Measurements from ENCODE around the gene CHDH. TPM values are rescaled to one million over a fixed set of nuclear protein-coding genes. Genes with fewer than 3 reads are reported as not detected.

Gene CHDH
- polyA plus RNA-seq, 2 donors: 0.46 to 0.53 TPM

- 89 to 91% methylated on average over 4 of the region's 4 CpGs for WGBS, 2 donors
- Histone ChIP-seq H3K27ac (ENCODE audit: low read depth in 2 of 2, low read length in 1 of 2) (no peak overlapping the region), H3K9me3 (ENCODE audit: control insufficient read depth in 2 of 2, insufficient read depth in 1 of 2, low read depth in 1 of 2, low read length in 1 of 2) (no peaks in the 10 kb centered on the region), H3K36me3 (ENCODE audit: control insufficient read depth in 2 of 2, insufficient read depth in 2 of 2, low read length in 1 of 2) (peaks cover 2 to 4% of the 10 kb centered on the region in 2 donors), H3K27me3 (ENCODE audit: control insufficient read depth in 1 of 2, insufficient read depth in 2 of 2, low read length in 2 of 2) (no peaks in the 10 kb centered on the region), H3K4me3 (ENCODE audit: low read depth in 1 of 2, low read length in 2 of 2) (no peak overlapping the region), H3K4me1 (ENCODE audit: control insufficient read depth in 2 of 2, insufficient read depth in 2 of 2, low read length in 1 of 2) (peaks cover 3 to 8% of the 10 kb centered on the region in 2 donors)
These were observed 36.8 kb upstream of the CHDH start for GRCh38 chr3:53883008-53883407.

- Histone ChIP-seq H3K27ac (ENCODE audit: low read depth in 2 of 2, low read length in 1 of 2) (peak within 1 kb of the TSS; percentile 68 to 79), H3K4me3 (ENCODE audit: low read depth in 1 of 2, low read length in 2 of 2) (peak within 1 kb of the TSS; percentile 92 to 95), H3K9me3 (ENCODE audit: control insufficient read depth in 2 of 2, insufficient read depth in 1 of 2, low read depth in 1 of 2, low read length in 1 of 2) (no peaks in the 10 kb centered on the region), H3K4me1 (ENCODE audit: control insufficient read depth in 2 of 2, insufficient read depth in 2 of 2, low read length in 1 of 2) (peaks cover 3 to 8% of the 10 kb centered on the region in 2 donors), H3K27me3 (ENCODE audit: control insufficient read depth in 1 of 2, insufficient read depth in 2 of 2, low read length in 2 of 2) (no peaks in the 10 kb centered on the region), H3K36me3 (ENCODE audit: control insufficient read depth in 2 of 2, insufficient read depth in 2 of 2, low read length in 1 of 2) (peaks cover 2 to 10% of the 10 kb centered on the region in 2 donors)
- WGBS, 2 donors: 1 to 2% methylated on average over 58 to 65 of the region's 65 CpGs
These were observed 35.7 kb upstream of the CHDH start, which contains the start of gene ACTR8 for GRCh38 chr3:53881691-53882593. ACTR8 (minus strand) TSS chr3:53882152; CDS start chr3:53882101, 51 bp downstream.

- Histone ChIP-seq H3K36me3 (ENCODE audit: control insufficient read depth in 2 of 2, insufficient read depth in 2 of 2, low read length in 1 of 2) (peaks cover 6% of the 10 kb centered on the region in 2 donors), H3K4me3 (ENCODE audit: low read depth in 1 of 2, low read length in 2 of 2) (peak overlapping the region; percentile 3 to 92), H3K27me3 (ENCODE audit: control insufficient read depth in 1 of 2, insufficient read depth in 2 of 2, low read length in 2 of 2) (no peaks in the 10 kb centered on the region), H3K27ac (ENCODE audit: low read depth in 2 of 2, low read length in 1 of 2) (no peak overlapping the region), H3K4me1 (ENCODE audit: control insufficient read depth in 2 of 2, insufficient read depth in 2 of 2, low read length in 1 of 2) (peaks cover 3 to 8% of the 10 kb centered on the region in 2 donors), H3K9me3 (ENCODE audit: control insufficient read depth in 2 of 2, insufficient read depth in 1 of 2, low read depth in 1 of 2, low read length in 1 of 2) (no peaks in the 10 kb centered on the region)
- 61 to 62% methylated on average over 10 of the region's 10 CpGs for WGBS, 2 donors
These were observed 34.5 kb upstream of the CHDH start for GRCh38 chr3:53880396-53881345.

- Histone ChIP-seq H3K36me3 (ENCODE audit: control insufficient read depth in 2 of 2, insufficient read depth in 2 of 2, low read length in 1 of 2) (peaks cover 14 to 27% of the 10 kb centered on the region in 2 donors), H3K9me3 (ENCODE audit: control insufficient read depth in 2 of 2, insufficient read depth in 1 of 2, low read depth in 1 of 2, low read length in 1 of 2) (no peaks in the 10 kb centered on the region), H3K27me3 (ENCODE audit: control insufficient read depth in 1 of 2, insufficient read depth in 2 of 2, low read length in 2 of 2) (no peaks in the 10 kb centered on the region), H3K27ac (ENCODE audit: low read depth in 2 of 2, low read length in 1 of 2) (no peak overlapping the region), H3K4me1 (ENCODE audit: control insufficient read depth in 2 of 2, insufficient read depth in 2 of 2, low read length in 1 of 2) (no peaks in the 10 kb centered on the region), H3K4me3 (ENCODE audit: low read depth in 1 of 2, low read length in 2 of 2) (no peak overlapping the region)
- 93 to 94% methylated on average over 5 of the region's 5 CpGs for WGBS, 2 donors
These were observed 19.7 kb upstream of the CHDH start for GRCh38 chr3:53865732-53866499.

GRCh38 chr3:53863145-53863544 is 16.9 kb upstream of the CHDH start:
- Histone ChIP-seq H3K9me3 (ENCODE audit: control insufficient read depth in 2 of 2, insufficient read depth in 1 of 2, low read depth in 1 of 2, low read length in 1 of 2) (no peaks in the 10 kb centered on the region), H3K27me3 (ENCODE audit: control insufficient read depth in 1 of 2, insufficient read depth in 2 of 2, low read length in 2 of 2) (no peaks in the 10 kb centered on the region), H3K27ac (ENCODE audit: low read depth in 2 of 2, low read length in 1 of 2) (no peak overlapping the region), H3K4me3 (ENCODE audit: low read depth in 1 of 2, low read length in 2 of 2) (no peak overlapping the region), H3K36me3 (ENCODE audit: control insufficient read depth in 2 of 2, insufficient read depth in 2 of 2, low read length in 1 of 2) (peaks cover 7 to 13% of the 10 kb centered on the region in 2 donors), H3K4me1 (ENCODE audit: control insufficient read depth in 2 of 2, insufficient read depth in 2 of 2, low read length in 1 of 2) (no peaks in the 10 kb centered on the region)
- whole genome bisulfite sequencing, 2 donors: 71 to 92% methylated on average over 1 of the region's 1 CpG

- Histone ChIP-seq H3K27me3 (ENCODE audit: control insufficient read depth in 1 of 2, insufficient read depth in 2 of 2, low read length in 2 of 2) (no peaks in the 10 kb centered on the region), H3K4me3 (ENCODE audit: low read depth in 1 of 2, low read length in 2 of 2) (no peak overlapping the region), H3K9me3 (ENCODE audit: control insufficient read depth in 2 of 2, insufficient read depth in 1 of 2, low read depth in 1 of 2, low read length in 1 of 2) (no peaks in the 10 kb centered on the region), H3K27ac (ENCODE audit: low read depth in 2 of 2, low read length in 1 of 2) (no peak overlapping the region), H3K4me1 (ENCODE audit: control insufficient read depth in 2 of 2, insufficient read depth in 2 of 2, low read length in 1 of 2) (no peaks in the 10 kb centered on the region), H3K36me3 (ENCODE audit: control insufficient read depth in 2 of 2, insufficient read depth in 2 of 2, low read length in 1 of 2) (peaks cover 4 to 9% of the 10 kb centered on the region in 2 donors)
- WGBS, 2 donors: 91 to 94% methylated on average over 3 of the region's 3 CpGs
These were observed 16.0 kb upstream of the CHDH start for GRCh38 chr3:53862241-53862640.

- WGBS, 2 donors: 85 to 92% methylated on average over 4 of the region's 4 CpGs
- Histone ChIP-seq H3K4me3 (ENCODE audit: low read depth in 1 of 2, low read length in 2 of 2) (no peak overlapping the region), H3K27me3 (ENCODE audit: control insufficient read depth in 1 of 2, insufficient read depth in 2 of 2, low read length in 2 of 2) (no peaks in the 10 kb centered on the region), H3K4me1 (ENCODE audit: control insufficient read depth in 2 of 2, insufficient read depth in 2 of 2, low read length in 1 of 2) (no peaks in the 10 kb centered on the region), H3K27ac (ENCODE audit: low read depth in 2 of 2, low read length in 1 of 2) (no peak overlapping the region), H3K36me3 (ENCODE audit: control insufficient read depth in 2 of 2, insufficient read depth in 2 of 2, low read length in 1 of 2) (peaks cover 4 to 9% of the 10 kb centered on the region in 2 donors), H3K9me3 (ENCODE audit: control insufficient read depth in 2 of 2, insufficient read depth in 1 of 2, low read depth in 1 of 2, low read length in 1 of 2) (no peaks in the 10 kb centered on the region)
These were observed 14.0 kb upstream of the CHDH start for GRCh38 chr3:53860196-53860595.

- H3K4me3 ChIP-seq (ENCODE audit: low read depth in 1 of 2, low read length in 2 of 2): no peak overlapping the region
- WGBS, 2 donors: 93 to 95% methylated on average over 6 of the region's 6 CpGs
- peaks cover 4 to 7% of the 10 kb centered on the region in 2 donors for H3K36me3 ChIP-seq (ENCODE audit: control insufficient read depth in 2 of 2, insufficient read depth in 2 of 2, low read length in 1 of 2)
- no peaks in the 10 kb centered on the region for H3K9me3 ChIP-seq (ENCODE audit: control insufficient read depth in 2 of 2, insufficient read depth in 1 of 2, low read depth in 1 of 2, low read length in 1 of 2)
- no peaks in the 10 kb centered on the region for H3K27me3 ChIP-seq (ENCODE audit: control insufficient read depth in 1 of 2, insufficient read depth in 2 of 2, low read length in 2 of 2)
- no peak overlapping the region for H3K27ac ChIP-seq (ENCODE audit: low read depth in 2 of 2, low read length in 1 of 2)
- no peaks in the 10 kb centered on the region for H3K4me1 ChIP-seq (ENCODE audit: control insufficient read depth in 2 of 2, insufficient read depth in 2 of 2, low read length in 1 of 2)
These were observed 13.0 kb upstream of the CHDH start for GRCh38 chr3:53859178-53859577.
